HCT116 (cell line): ENCODE measurements around the gene DBR1. TPM values are rescaled to one million over a fixed set of nuclear protein-coding genes. Genes with fewer than 3 reads are reported as not detected.

Experiments used
- ATAC-seq: fragments of 200-7000 bp; cut with Tn5 transposase; 2 replicates; pipeline ENCODE4 v1.9.1; 2020; ENCODE audit warnings: mild to moderate bottlenecking, moderate library complexity
- BruUV-seq: library from RNA; stranded (reverse); fragments of 400-500 nt; replicated peaks from 2 replicates; lab custom pipeline; 2021; lab: Mats Ljungman, UMichigan
- CTCF ChIA-PET: fragments of 300-600 bp; sonication (Branson Sonifier 250); formaldehyde crosslinking; loops from one replicate; lab custom pipeline; 2021; ENCODE audit warnings: antibody characterized with exemption; lab: Charles Lee
- POLR2A ChIA-PET: fragments of 300-600, 350-600 bp; sonication (Branson Sonifier 250); formaldehyde crosslinking; loops from one replicate; lab custom pipeline; 2021; ENCODE audit warnings: antibody characterized with exemption; lab: Charles Lee
- RAD21 ChIA-PET, 2 experiments: fragments of 300-600 bp; sonication (Branson Sonifier 250); formaldehyde crosslinking; loops; one replicate each; lab custom pipeline; 2023; ENCODE audit warnings: low total read pairs in 2 of 2; ENCODE audit not compliant: uncharacterized antibody in 2 of 2, unreplicated experiment in 2 of 2, low non-redundant PET in 1 of 2; lab: Charles Lee
- DNase-seq: peaks from one replicate; pipeline ENCODE4 v3.0.0-alpha.2; 2010; ENCODE audit warnings: low read depth, low spot score
- H2AFZ ChIP-seq: fragments of 200-600 bp; shearing (Covaris generic), sonication (generic); 2 replicates; pipeline ENCODE4 v1.6.1; 2017; ENCODE audit warnings: low read depth, mixed run types, mixed read lengths, antibody characterized with exemption, low read length; ENCODE audit not compliant: poor library complexity, severe bottlenecking
- H3K27ac ChIP-seq: 2 replicates; pipeline ENCODE4 v1.5.1; 2012; ENCODE audit warnings: low read depth, low read length
- H3K27me3 ChIP-seq: fragments of 200-600 bp; sonication (generic); 2 replicates; pipeline ENCODE4 v1.6.1; 2016; ENCODE audit warnings: mixed run types, low read length, mixed read lengths; ENCODE audit not compliant: insufficient read depth
- H3K36me3 ChIP-seq, 2 experiments: fragments of 200-500 bp in 1 of 2; fragments of 200-600 bp in 1 of 2; sonication (Bioruptor generic) in 1 of 2; sonication (generic) in 1 of 2; 2 replicates each; pipeline versions ENCODE4 v1.5.1 to v1.6.1; 2014 to 2016; ENCODE audit warnings: low read length in 2 of 2, inconsistent platforms in 1 of 2, mixed read lengths in 1 of 2, mixed run types in 1 of 2; ENCODE audit not compliant: insufficient read depth in 2 of 2, control insufficient read depth in 1 of 2
- H3K4me1 ChIP-seq, 2 experiments: fragments of 200-600 bp in 1 of 2; sonication (generic) in 1 of 2; 2 replicates each; pipeline versions ENCODE4 v1.5.1 to v1.6.1; 2012 to 2017; ENCODE audit warnings: low read length in 2 of 2, inconsistent platforms in 1 of 2, mild to moderate bottlenecking in 1 of 2, mixed read lengths in 1 of 2, mixed run types in 1 of 2, moderate library complexity in 1 of 2; ENCODE audit not compliant: insufficient read depth in 2 of 2, control insufficient read depth in 1 of 2
- H3K4me2 ChIP-seq: fragments of 200-600 bp; sonication (generic); 2 replicates; pipeline ENCODE4 v1.6.1; 2017; ENCODE audit warnings: mixed run types, low read length, mixed read lengths
- H3K4me3 ChIP-seq, 2 experiments: fragments of 200-600 bp in 1 of 2; sonication (generic) in 1 of 2; replicated peaks in 1 of 2; 2 replicates each; pipeline ENCODE4 v1.5.1; 2011 to 2016; ENCODE audit warnings: low read length in 2 of 2, control low read depth in 1 of 2, low read depth in 1 of 2, mild to moderate bottlenecking in 1 of 2, mixed read lengths in 1 of 2, mixed run types in 1 of 2
- H3K79me2 ChIP-seq: fragments of 200-600 bp; sonication (generic); 2 replicates; pipeline ENCODE4 v1.6.1; 2017; ENCODE audit warnings: mild to moderate bottlenecking, mixed run types, low read length, moderate library complexity, mixed read lengths; ENCODE audit not compliant: insufficient read depth
- H3K9ac ChIP-seq: fragments of 200-600 bp; sonication (generic); 2 replicates; pipeline ENCODE4 v1.6.1; 2016; ENCODE audit warnings: low read length, mixed read lengths
- H3K9me2 ChIP-seq: fragments of 200-600 bp; sonication (generic), shearing (Covaris generic); 2 replicates; pipeline ENCODE4 v1.6.1; 2017; ENCODE audit warnings: mixed run types, mild to moderate bottlenecking, moderate library complexity; ENCODE audit not compliant: insufficient read depth
- H3K9me3 ChIP-seq, 2 experiments: fragments of 200-500 bp in 1 of 2; fragments of 200-600 bp in 1 of 2; sonication (Bioruptor generic) in 1 of 2; sonication (generic) in 1 of 2; 2 replicates each; pipeline ENCODE4 v1.6.1; 2014 to 2017; ENCODE audit warnings: low read length in 2 of 2, mixed read lengths in 2 of 2, inconsistent platforms in 1 of 2, low read depth in 1 of 2, mild to moderate bottlenecking in 1 of 2, mixed run types in 1 of 2, moderate library complexity in 1 of 2; ENCODE audit not compliant: control insufficient read depth in 1 of 2, insufficient read depth in 1 of 2
- H4K20me1 ChIP-seq: fragments of 200-600 bp; sonication (generic), shearing (Covaris generic); 2 replicates; pipeline ENCODE4 v1.6.1; 2017; ENCODE audit warnings: mixed run types, mild to moderate bottlenecking, moderate library complexity; ENCODE audit not compliant: insufficient read depth
- CBX3 ChIP-seq: IDR thresholded peaks from 2 replicates; pipeline ENCODE4 v1.6.1; 2012; ENCODE audit warnings: low read depth
- CEBPB ChIP-seq: IDR thresholded peaks from 2 replicates; pipeline ENCODE4 v1.6.1; 2012; ENCODE audit warnings: low read depth
- CTCF ChIP-seq, 3 experiments: fragments of 200-600 bp in 1 of 3; sonication (generic) in 1 of 3; IDR thresholded peaks in 2 of 3; conservative IDR thresholded peaks in 1 of 3; 2 replicates each; pipeline ENCODE4 v1.5.1; 2012 to 2017; ENCODE audit warnings: low read depth in 2 of 3, low read length in 2 of 3, antibody characterized with exemption in 1 of 3, borderline replicate concordance in 1 of 3, control low read depth in 1 of 3, mild to moderate bottlenecking in 1 of 3, mixed read lengths in 1 of 3, mixed run types in 1 of 3, moderate library complexity in 1 of 3; ENCODE audit not compliant: insufficient read depth in 1 of 3
- EGR1 ChIP-seq: IDR thresholded peaks from 2 replicates; pipeline ENCODE4 v1.6.1; 2012; ENCODE audit warnings: low read depth
- ELF1 ChIP-seq: IDR thresholded peaks from 2 replicates; pipeline ENCODE4 v1.6.1; 2012; ENCODE audit warnings: low read depth, borderline replicate concordance
- EZH2 ChIP-seq: fragments of 200-600 bp; sonication (generic); IDR thresholded peaks from 2 replicates; pipeline ENCODE4 v1.6.1; 2017; ENCODE audit warnings: antibody characterized with exemption, mixed run types
- EZH2phosphoT487 ChIP-seq: fragments of 200-600 bp; IDR thresholded peaks from 2 replicates; pipeline ENCODE4 v1.6.1; 2018; ENCODE audit warnings: antibody characterized with exemption, borderline replicate concordance
- FOSL1 ChIP-seq: IDR thresholded peaks from 2 replicates; pipeline ENCODE4 v1.6.1; 2012; ENCODE audit warnings: low read depth
- MAX ChIP-seq: IDR thresholded peaks from 2 replicates; pipeline ENCODE4 v1.6.1; 2012
- POLR2A ChIP-seq: IDR thresholded peaks from 2 replicates; pipeline ENCODE4 v1.7.0; 2011; ENCODE audit warnings: borderline replicate concordance; ENCODE audit not compliant: insufficient read depth, insufficient read length; ENCODE audit errors: extremely low read depth
- RAD21 ChIP-seq: IDR thresholded peaks from 2 replicates; pipeline ENCODE4 v1.6.1; 2012; ENCODE audit warnings: low read depth, mild to moderate bottlenecking
- SIN3A ChIP-seq: IDR thresholded peaks from 2 replicates; pipeline ENCODE4 v1.6.1; 2012; ENCODE audit warnings: low read depth
- SP1 ChIP-seq: IDR thresholded peaks from 2 replicates; pipeline ENCODE4 v1.6.1; 2012; ENCODE audit warnings: low read depth
- SRF ChIP-seq: IDR thresholded peaks from 2 replicates; pipeline ENCODE4 v1.6.1; 2012; ENCODE audit warnings: low read depth
- TCF7L2 ChIP-seq: IDR thresholded peaks from 2 replicates; pipeline ENCODE4 v1.7.0; 2011; ENCODE audit warnings: borderline replicate concordance, inconsistent platforms; ENCODE audit not compliant: insufficient read depth, insufficient read length; ENCODE audit errors: extremely low read depth
- YY1 ChIP-seq: IDR thresholded peaks from 2 replicates; pipeline ENCODE4 v1.6.1; 2011; ENCODE audit warnings: low read length, low read depth, moderate library complexity, mild to moderate bottlenecking; ENCODE audit not compliant: insufficient replicate concordance; ENCODE audit errors: extremely low read depth
- ZFX ChIP-seq: fragments of 450-650 bp; IDR thresholded peaks from 2 replicates; pipeline ENCODE4 v1.6.1; 2017
- ZNF274 ChIP-seq: fragments of 200-500 bp; sonication (Bioruptor generic); IDR thresholded peaks from 2 replicates; pipeline ENCODE4 v1.6.1; 2014; ENCODE audit warnings: mild to moderate bottlenecking, low read depth, low read length, inconsistent platforms
- intact Hi-C: fragments of 100-400 bp; cut with micrococcal nuclease; formaldehyde crosslinking; loops from 2 replicates; pipeline ENCODE4 v1.10.0; 2022
- total RNA-seq: library from RNA; stranded (reverse); gene quantifications from one replicate; pipeline ENCODE4 v1.2.1, GENCODE V29; 2021; ENCODE audit not compliant: unreplicated experiment
- TF ChIP-seq, protein P1 (sequence below): IDR thresholded peaks from 2 replicates; pipeline ENCODE4 v1.6.1; 2012; ENCODE audit warnings: low read depth
- TF ChIP-seq, protein P2 (sequence below): IDR thresholded peaks from 2 replicates; pipeline ENCODE4 v1.6.1; 2011; ENCODE audit warnings: mild to moderate bottlenecking, low read length, moderate library complexity; ENCODE audit not compliant: insufficient replicate concordance; ENCODE audit errors: extremely low read depth

Gene DBR1
- total RNA-seq, 1 experiment from 2014 or later = 21.6 TPM

GRCh38 chr3:138202945-138203701, 28.4 kb upstream of the DBR1 start:
- no peak for ATAC-seq
- intact Hi-C loops = no loop called here
- POLR2A ChIA-PET = no interaction called here

More at GRCh38 chr3:138202945-138203701, 28.4 kb upstream of the DBR1 start:
- ChIA-PET RAD21 (no interaction called here), CTCF (no interaction called here)
- no peak overlapping the region for H2AFZ ChIP-seq
- H3K36me3 ChIP-seq = no peaks in the 10 kb centered on the region
- H3K4me3 ChIP-seq = no peak overlapping the region
- H3K27me3 ChIP-seq = no peaks in the 10 kb centered on the region
- DNase-seq = no peak
- H3K9ac ChIP-seq = no peak overlapping the region
- H3K27ac ChIP-seq = no peak overlapping the region
- H3K79me2 ChIP-seq = peaks cover 90% of the 10 kb centered on the region
- H3K9me3 ChIP-seq = no peaks in the 10 kb centered on the region
- H3K4me1 ChIP-seq = no peaks in the 10 kb centered on the region
- TF ChIP-seq SRF (no peak), EGR1 (no peak), TCF7L2 (no peak), MAX (no peak), SIN3A (no peak), YY1 (no peak), CBX3 (no peak), SP1 (no peak), FOSL1 (no peak), EZH2phosphoT487 (no peak), ZFX (no peak), RAD21 (no peak), POLR2A (no peak), CTCF (IDR thresholded peaks at IDR 0.05 in 2 of 3, conservative IDR thresholded peaks at IDR 0.05 in 1 of 3; ENCODE audit: borderline replicate concordance in 1 of 3, insufficient read depth in 1 of 3, low read depth in 2 of 3, low read length in 2 of 3) (no peak), ZNF274 (no peak), ELF1 (no peak), EZH2 (no peak), CEBPB (no peak)
- TF ChIP-seq, protein P1, sequence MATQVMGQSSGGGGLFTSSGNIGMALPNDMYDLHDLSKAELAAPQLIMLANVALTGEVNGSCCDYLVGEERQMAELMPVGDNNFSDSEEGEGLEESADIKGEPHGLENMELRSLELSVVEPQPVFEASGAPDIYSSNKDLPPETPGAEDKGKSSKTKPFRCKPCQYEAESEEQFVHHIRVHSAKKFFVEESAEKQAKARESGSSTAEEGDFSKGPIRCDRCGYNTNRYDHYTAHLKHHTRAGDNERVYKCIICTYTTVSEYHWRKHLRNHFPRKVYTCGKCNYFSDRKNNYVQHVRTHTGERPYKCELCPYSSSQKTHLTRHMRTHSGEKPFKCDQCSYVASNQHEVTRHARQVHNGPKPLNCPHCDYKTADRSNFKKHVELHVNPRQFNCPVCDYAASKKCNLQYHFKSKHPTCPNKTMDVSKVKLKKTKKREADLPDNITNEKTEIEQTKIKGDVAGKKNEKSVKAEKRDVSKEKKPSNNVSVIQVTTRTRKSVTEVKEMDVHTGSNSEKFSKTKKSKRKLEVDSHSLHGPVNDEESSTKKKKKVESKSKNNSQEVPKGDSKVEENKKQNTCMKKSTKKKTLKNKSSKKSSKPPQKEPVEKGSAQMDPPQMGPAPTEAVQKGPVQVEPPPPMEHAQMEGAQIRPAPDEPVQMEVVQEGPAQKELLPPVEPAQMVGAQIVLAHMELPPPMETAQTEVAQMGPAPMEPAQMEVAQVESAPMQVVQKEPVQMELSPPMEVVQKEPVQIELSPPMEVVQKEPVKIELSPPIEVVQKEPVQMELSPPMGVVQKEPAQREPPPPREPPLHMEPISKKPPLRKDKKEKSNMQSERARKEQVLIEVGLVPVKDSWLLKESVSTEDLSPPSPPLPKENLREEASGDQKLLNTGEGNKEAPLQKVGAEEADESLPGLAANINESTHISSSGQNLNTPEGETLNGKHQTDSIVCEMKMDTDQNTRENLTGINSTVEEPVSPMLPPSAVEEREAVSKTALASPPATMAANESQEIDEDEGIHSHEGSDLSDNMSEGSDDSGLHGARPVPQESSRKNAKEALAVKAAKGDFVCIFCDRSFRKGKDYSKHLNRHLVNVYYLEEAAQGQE = no peak
- TF ChIP-seq, protein P2, sequence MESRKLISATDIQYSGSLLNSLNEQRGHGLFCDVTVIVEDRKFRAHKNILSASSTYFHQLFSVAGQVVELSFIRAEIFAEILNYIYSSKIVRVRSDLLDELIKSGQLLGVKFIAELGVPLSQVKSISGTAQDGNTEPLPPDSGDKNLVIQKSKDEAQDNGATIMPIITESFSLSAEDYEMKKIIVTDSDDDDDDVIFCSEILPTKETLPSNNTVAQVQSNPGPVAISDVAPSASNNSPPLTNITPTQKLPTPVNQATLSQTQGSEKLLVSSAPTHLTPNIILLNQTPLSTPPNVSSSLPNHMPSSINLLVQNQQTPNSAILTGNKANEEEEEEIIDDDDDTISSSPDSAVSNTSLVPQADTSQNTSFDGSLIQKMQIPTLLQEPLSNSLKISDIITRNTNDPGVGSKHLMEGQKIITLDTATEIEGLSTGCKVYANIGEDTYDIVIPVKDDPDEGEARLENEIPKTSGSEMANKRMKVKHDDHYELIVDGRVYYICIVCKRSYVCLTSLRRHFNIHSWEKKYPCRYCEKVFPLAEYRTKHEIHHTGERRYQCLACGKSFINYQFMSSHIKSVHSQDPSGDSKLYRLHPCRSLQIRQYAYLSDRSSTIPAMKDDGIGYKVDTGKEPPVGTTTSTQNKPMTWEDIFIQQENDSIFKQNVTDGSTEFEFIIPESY = no peak
- no peaks in the 10 kb centered on the region for H3K9me2 ChIP-seq
- no TSS peak for BruUV-seq
- H4K20me1 ChIP-seq = peaks cover 18% of the 10 kb centered on the region; the same call in 1 of the 2 replicates
- no peak overlapping the region for H3K4me2 ChIP-seq
